SU-DHL-6 (cell line): ENCODE data around the gene RYR2.

Source experiments
- H2AFZ ChIP-seq: fragments of 200-600 bp; sonication (generic); 2 replicates; pipeline ENCODE4 v1.6.1; 2014; ENCODE audit warnings: low read depth, mild to moderate bottlenecking, moderate library complexity, mixed read lengths, antibody characterized with exemption, low read length; ENCODE audit not compliant: severe bottlenecking
- H3F3A ChIP-seq: fragments of 200-600 bp; shearing (Covaris generic); 2 replicates; pipeline ENCODE4 v1.6.0; 2016; ENCODE audit warnings: antibody characterized with exemption, mild to moderate bottlenecking; ENCODE audit not compliant: insufficient read depth
- H3K27ac ChIP-seq: fragments of 200-600 bp; sonication (generic); 2 replicates; pipeline ENCODE4 v1.5.1; 2016; ENCODE audit warnings: low read depth, mild to moderate bottlenecking, low read length, moderate library complexity, mixed read lengths
- H3K27me3 ChIP-seq: fragments of 200-600 bp; sonication (generic), shearing (Covaris generic); 2 replicates; pipeline ENCODE4 v1.6.0; 2014; ENCODE audit warnings: mild to moderate bottlenecking, low read length
- H3K36me3 ChIP-seq: fragments of 200-600 bp; sonication (generic); 2 replicates; pipeline ENCODE4 v1.6.1; 2014; ENCODE audit warnings: mild to moderate bottlenecking, low read length, mixed read lengths
- H3K4me2 ChIP-seq: fragments of 300-600, 200-600 bp; shearing (Covaris generic), sonication (generic); 2 replicates; pipeline ENCODE4 v1.6.0; 2014; ENCODE audit warnings: low read length, low read depth, mild to moderate bottlenecking; ENCODE audit not compliant: poor library complexity, severe bottlenecking
- H3K4me3 ChIP-seq: fragments of 200-600 bp; sonication (generic); 2 replicates; pipeline ENCODE4 v1.5.1; 2014; ENCODE audit warnings: antibody characterized with exemption, low read length, mild to moderate bottlenecking, mixed read lengths; ENCODE audit not compliant: insufficient read depth, poor library complexity, severe bottlenecking
- H3K79me2 ChIP-seq: fragments of 200-600 bp; sonication (generic); 2 replicates; pipeline ENCODE4 v1.6.1; 2014; ENCODE audit warnings: mild to moderate bottlenecking, low read length, moderate library complexity; ENCODE audit not compliant: insufficient read depth
- H3K9ac ChIP-seq: fragments of 200-600 bp; sonication (generic); 2 replicates; pipeline ENCODE4 v1.7.0; 2014; ENCODE audit warnings: mild to moderate bottlenecking, low read length
- H3K9me2 ChIP-seq: fragments of 200-600 bp; sonication (generic); replicated peaks from 2 replicates; pipeline ENCODE4 v1.6.1; 2014; ENCODE audit warnings: low read length; ENCODE audit not compliant: insufficient read depth
- H3K9me3 ChIP-seq: fragments of 200-600 bp; sonication (generic); 2 replicates; pipeline ENCODE4 v1.6.1; 2014; ENCODE audit warnings: low read length, mixed read lengths; ENCODE audit not compliant: insufficient read depth
- H4K20me1 ChIP-seq: fragments of 200-600 bp; sonication (generic); 2 replicates; pipeline ENCODE4 v1.6.1; 2014; ENCODE audit warnings: low read depth, mild to moderate bottlenecking, antibody characterized with exemption, low read length, moderate library complexity, mixed read lengths
- CTCF ChIP-seq: fragments of 200-600 bp; sonication (generic); IDR thresholded peaks from one replicate; pipeline ENCODE4 v1.5.1; 2017; ENCODE audit warnings: antibody characterized with exemption, mild to moderate bottlenecking, low read length, moderate library complexity; ENCODE audit not compliant: insufficient read depth, poor library complexity, severe bottlenecking
- EZH2phosphoT487 ChIP-seq: fragments of 200-600 bp; sonication (generic), shearing (Covaris generic); conservative IDR thresholded peaks from 2 replicates; pipeline ENCODE4 v1.6.1; 2018; ENCODE audit warnings: mild to moderate bottlenecking, antibody characterized with exemption, low read length, moderate library complexity, mixed read lengths

The RYR2 gene

DNA sequence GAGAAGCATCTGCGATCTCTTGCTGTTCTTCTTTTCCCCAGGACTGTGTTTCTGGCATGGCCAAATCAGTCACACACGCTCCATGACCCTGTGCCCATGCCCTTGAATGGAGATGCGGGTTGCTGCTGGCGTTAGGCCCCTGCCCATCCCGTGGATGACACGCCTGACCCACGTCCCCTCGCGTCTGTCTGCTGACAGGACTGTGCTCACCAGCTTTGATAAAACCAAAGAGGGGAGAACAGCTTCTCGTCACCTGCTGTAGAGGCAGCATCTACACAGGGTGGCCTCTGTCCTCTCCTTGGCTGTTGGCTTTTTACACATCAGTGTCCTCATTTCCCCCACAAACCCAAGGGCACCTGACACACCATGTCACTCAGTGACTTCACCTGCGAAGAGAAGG lies 44.6 kb upstream of the RYR2 start:
- no peaks in the 10 kb centered on the region for H3K9me2 ChIP-seq
- H3K27ac ChIP-seq, result no peak overlapping the region
- H3K4me2 ChIP-seq, result no peak overlapping the region
- no peak for TF ChIP-seq EZH2phosphoT487
- TF ChIP-seq CTCF, result no peak
- H3K9ac ChIP-seq, result no peak overlapping the region
- H3K79me2 ChIP-seq, result no peaks in the 10 kb centered on the region
- no peak overlapping the region for H2AFZ ChIP-seq
- H3K9me3 ChIP-seq, result no peaks in the 10 kb centered on the region
- no peaks in the 10 kb centered on the region for H3K27me3 ChIP-seq
- no peaks in the 10 kb centered on the region for H3F3A ChIP-seq
- H3K4me3 ChIP-seq, result no peak overlapping the region
- H3K36me3 ChIP-seq, result no peaks in the 10 kb centered on the region
- H4K20me1 ChIP-seq, result no peaks in the 10 kb centered on the region

- H3K36me3 ChIP-seq, result no peaks in the 10 kb centered on the region
- H2AFZ ChIP-seq, result no peak overlapping the region
- H3K4me3 ChIP-seq, result no peak overlapping the region
- H3F3A ChIP-seq, result no peaks in the 10 kb centered on the region
- H3K4me2 ChIP-seq, result no peak overlapping the region
- no peaks in the 10 kb centered on the region for H4K20me1 ChIP-seq
- H3K27me3 ChIP-seq, result no peaks in the 10 kb centered on the region
- H3K9ac ChIP-seq, result no peak overlapping the region
- no peaks in the 10 kb centered on the region for H3K79me2 ChIP-seq
- no peak overlapping the region for H3K27ac ChIP-seq
- TF ChIP-seq EZH2phosphoT487, result no peak
- TF ChIP-seq CTCF, result no peak
- no peaks in the 10 kb centered on the region for H3K9me3 ChIP-seq
- no peaks in the 10 kb centered on the region for H3K9me2 ChIP-seq
These were observed 44.1 kb upstream of the RYR2 start for GRCh38 chr1:236997882-236998281.

GRCh38 chr1:236998546-236998945 lies 43.4 kb upstream of the RYR2 start:
- no peaks in the 10 kb centered on the region for H3K9me2 ChIP-seq
- no peaks in the 10 kb centered on the region for H4K20me1 ChIP-seq
- H3F3A ChIP-seq, result no peaks in the 10 kb centered on the region

More at GRCh38 chr1:236998546-236998945, 43.4 kb upstream of the RYR2 start:
- no peaks in the 10 kb centered on the region for H3K27me3 ChIP-seq
- H3K9me3 ChIP-seq, result no peaks in the 10 kb centered on the region
- no peaks in the 10 kb centered on the region for H3K79me2 ChIP-seq
- H3K36me3 ChIP-seq, result no peaks in the 10 kb centered on the region
- H3K4me3 ChIP-seq, result no peak overlapping the region
- no peak for TF ChIP-seq EZH2phosphoT487
- TF ChIP-seq CTCF, result no peak
- H3K4me2 ChIP-seq, result no peak overlapping the region
- no peak overlapping the region for H3K27ac ChIP-seq
- no peak overlapping the region for H2AFZ ChIP-seq
- H3K9ac ChIP-seq, result no peak overlapping the region
